SJSA1 (cell line): ENCODE data around the gene PCGF2. TPM values are rescaled to one million over a fixed set of nuclear protein-coding genes. Genes with fewer than 3 reads are reported as not detected.
"Not testable (repeated sequence)": the region's sequence is repeated elsewhere in the genome, so short reads cannot be mapped to it uniquely, and the experiment has no call there.

ENCODE experiments used
- DNase-seq, 2 experiments: peaks; one replicate each; pipeline ENCODE4 v3.0.0-alpha.2; 2015 to 2020; ENCODE audit warnings: low spot score in 2 of 2, low read depth in 1 of 2
- H3K27ac ChIP-seq: fragments of 250-450 bp; sonication (Bioruptor Pico); 2 replicates; pipeline ENCODE4 v1.5.1; 2020; ENCODE audit warnings: mild to moderate bottlenecking, moderate library complexity
- H3K27me3 ChIP-seq: fragments of 250-450 bp; sonication (Bioruptor Pico); replicated peaks from 2 replicates; pipeline ENCODE4 v1.5.1; 2020; ENCODE audit warnings: mild to moderate bottlenecking, moderate library complexity
- H3K36me3 ChIP-seq: fragments of 250-450 bp; sonication (Bioruptor Pico); 2 replicates; pipeline ENCODE4 v1.5.1; 2020; ENCODE audit warnings: mild to moderate bottlenecking
- H3K4me1 ChIP-seq: fragments of 250-450 bp; sonication (Bioruptor Pico); replicated peaks from 2 replicates; pipeline ENCODE4 v1.6.1; 2021; ENCODE audit warnings: mild to moderate bottlenecking
- H3K4me3 ChIP-seq: fragments of 250-450 bp; sonication (Bioruptor Pico); 2 replicates; pipeline ENCODE4 v1.5.1; 2020; ENCODE audit warnings: mild to moderate bottlenecking
- H3K9me3 ChIP-seq: fragments of 250-450 bp; sonication (Bioruptor Pico); replicated peaks from 2 replicates; pipeline ENCODE4 v1.5.1; 2020; ENCODE audit warnings: mild to moderate bottlenecking
- total RNA-seq: library from RNA; depleted of rRNA; stranded (reverse); fragments of >200 nt; shearing (Covaris generic); gene quantifications from 2 replicates; pipeline ENCODE4 v1.2.3, GENCODE V29; 2014; rRNA removed

Gene PCGF2
- 3.6 and 4.2 TPM in 2 replicates for total RNA-seq

DNA sequence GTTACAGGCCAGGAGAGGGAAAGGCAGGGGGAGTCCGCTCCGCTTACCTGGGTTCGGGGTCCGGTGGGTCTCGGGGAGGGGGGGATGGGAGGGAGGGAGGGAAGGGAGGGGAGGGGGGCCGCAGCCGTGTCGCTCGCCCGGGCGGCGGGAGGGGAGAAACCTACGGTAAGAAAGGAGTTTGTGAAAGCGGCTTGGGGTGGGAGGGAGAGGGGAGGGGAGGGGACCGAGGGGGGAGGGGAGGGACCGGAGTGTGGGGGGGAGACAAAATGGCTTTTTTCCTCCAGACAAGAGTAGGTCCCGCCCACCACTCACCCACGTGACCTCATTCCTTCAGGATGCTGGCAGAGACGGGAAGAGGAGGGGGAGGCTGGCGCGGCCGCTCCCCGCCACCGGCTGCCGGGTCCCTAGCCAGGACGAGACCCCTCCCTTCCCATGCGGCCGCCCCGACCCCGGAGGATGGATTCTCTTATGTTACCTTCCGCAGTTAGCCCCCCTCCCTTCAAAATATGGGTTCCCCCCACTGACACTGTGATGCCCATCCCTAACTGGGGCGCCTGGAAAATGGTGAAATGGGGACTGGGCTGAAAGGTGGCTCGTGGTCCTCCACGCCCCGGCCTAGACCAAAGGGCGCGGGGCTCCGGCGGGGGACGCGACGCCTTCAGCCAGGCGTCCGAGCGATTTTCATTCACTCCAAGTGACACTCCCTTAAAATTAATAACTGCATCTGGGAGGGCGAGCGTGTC is at the start of gene PCGF2:
TSS of gene PCGF2 (minus strand) at position 188 of the 743 bp plus-strand sequence. CDS start 7,934 bp downstream, outside the sequence.
- Histone ChIP-seq H3K4me3 (peak within 1 kb of the TSS; percentile 88), H3K9me3 (no peaks in the 10 kb centered on the region), H3K27ac (peak within 1 kb of the TSS; percentile 58), H3K27me3 (no peaks in the 10 kb centered on the region), H3K4me1 (peaks cover 34% of the 10 kb centered on the region), H3K36me3 (peaks cover 19% of the 10 kb centered on the region)
- peak; percentile 72 to 92 for DNase-seq

- Histone ChIP-seq H3K9me3 (no peaks in the 10 kb centered on the region), H3K27me3 (no peaks in the 10 kb centered on the region), H3K27ac (no peak overlapping the region), H3K4me1 (peaks cover 16% of the 10 kb centered on the region), H3K4me3 (peak overlapping the region; percentile 91), H3K36me3 (peaks cover 62% of the 10 kb centered on the region)
- no peak for DNase-seq
Measured at GRCh38 chr17:38797828-38798227, 49.7 kb upstream of the PCGF2 start.

DNA sequence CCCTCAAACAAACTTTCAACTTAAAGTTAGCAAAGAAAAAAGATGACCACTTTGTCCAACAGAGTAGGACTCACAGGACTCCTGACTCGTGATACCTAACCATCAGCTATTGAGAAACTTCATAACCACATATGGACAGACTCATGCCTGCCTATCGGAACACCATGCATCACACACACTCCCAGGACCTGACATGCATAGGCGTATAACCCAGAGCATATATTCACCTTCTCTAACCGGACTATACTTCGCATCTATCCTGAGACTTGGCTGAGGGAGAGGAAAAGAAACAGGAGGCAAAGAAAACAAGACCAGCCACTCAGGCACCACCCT is 49.0 kb upstream of the PCGF2 start:
- Histone ChIP-seq H3K4me3 (no peak overlapping the region), H3K27ac (no peak overlapping the region), H3K9me3 (no peaks in the 10 kb centered on the region), H3K4me1 (peaks cover 16% of the 10 kb centered on the region), H3K36me3 (peaks cover 62% of the 10 kb centered on the region), H3K27me3 (no peaks in the 10 kb centered on the region)
- DNase-seq = no peak

DNA sequence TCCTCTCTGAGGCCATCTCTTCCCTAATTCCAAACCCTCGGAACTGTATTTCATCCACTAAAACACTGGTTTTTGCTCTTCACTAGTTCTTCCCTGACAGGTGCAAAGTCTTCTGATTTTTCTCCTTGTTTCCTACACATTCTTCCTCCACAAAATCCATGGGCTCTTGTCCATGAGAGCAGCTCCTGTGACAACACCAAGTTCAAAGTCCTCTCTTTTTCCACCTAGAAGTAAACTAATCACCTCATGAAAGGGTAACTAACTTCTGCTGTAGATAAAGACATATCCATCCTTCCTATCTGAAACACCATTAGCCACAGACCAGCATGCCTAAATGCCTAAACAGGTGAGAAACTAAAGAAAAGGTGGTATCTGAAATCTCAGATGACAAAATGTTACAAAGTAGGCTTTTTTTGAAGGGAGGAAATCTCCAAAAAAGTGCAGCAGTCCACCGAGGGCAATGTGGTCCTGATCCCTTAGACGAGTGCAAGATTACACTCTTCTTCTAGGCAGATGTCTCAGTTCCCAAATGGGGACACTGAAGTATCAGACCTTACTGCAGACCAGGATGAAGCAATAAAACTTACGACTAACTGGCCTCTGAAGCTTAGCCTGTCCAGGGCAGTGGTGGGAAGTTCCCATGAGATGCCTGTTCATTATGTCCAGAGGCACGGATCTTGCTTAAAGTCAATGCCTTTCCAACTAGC is 48.5 kb upstream of the PCGF2 start:
- Histone ChIP-seq H3K9me3 (no peaks in the 10 kb centered on the region), H3K4me1 (peaks cover 16% of the 10 kb centered on the region), H3K36me3 (peaks cover 57% of the 10 kb centered on the region), H3K27ac (no peak overlapping the region), H3K27me3 (no peaks in the 10 kb centered on the region), H3K4me3 (no peak overlapping the region)
- no peak for DNase-seq

DNA sequence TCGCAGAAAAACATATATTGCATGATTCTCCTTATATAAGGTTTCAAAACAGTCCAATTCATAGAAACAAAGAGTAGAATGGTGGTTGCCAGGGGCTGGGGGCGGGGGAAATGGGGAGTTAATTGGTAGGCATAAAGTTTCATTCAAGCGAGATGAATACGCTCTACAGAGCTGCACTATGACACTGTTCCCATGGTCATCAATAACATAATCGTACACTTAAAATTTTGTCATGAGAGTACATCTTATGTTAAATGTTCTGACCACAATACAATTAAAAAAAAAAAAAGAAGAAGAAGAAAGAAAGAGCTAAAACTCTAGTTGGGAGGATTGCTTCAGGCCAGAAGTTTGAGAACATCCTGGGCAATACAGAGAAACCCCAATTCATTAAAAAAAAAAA is 46.1 kb upstream of the PCGF2 start:
- Histone ChIP-seq H3K9me3 (no peaks in the 10 kb centered on the region), H3K36me3 (peaks cover 47% of the 10 kb centered on the region), H3K4me1 (peaks cover 16% of the 10 kb centered on the region), H3K27me3 (no peaks in the 10 kb centered on the region), H3K27ac (no peak overlapping the region), H3K4me3 (no peak overlapping the region)
- DNase-seq = no peak

DNA sequence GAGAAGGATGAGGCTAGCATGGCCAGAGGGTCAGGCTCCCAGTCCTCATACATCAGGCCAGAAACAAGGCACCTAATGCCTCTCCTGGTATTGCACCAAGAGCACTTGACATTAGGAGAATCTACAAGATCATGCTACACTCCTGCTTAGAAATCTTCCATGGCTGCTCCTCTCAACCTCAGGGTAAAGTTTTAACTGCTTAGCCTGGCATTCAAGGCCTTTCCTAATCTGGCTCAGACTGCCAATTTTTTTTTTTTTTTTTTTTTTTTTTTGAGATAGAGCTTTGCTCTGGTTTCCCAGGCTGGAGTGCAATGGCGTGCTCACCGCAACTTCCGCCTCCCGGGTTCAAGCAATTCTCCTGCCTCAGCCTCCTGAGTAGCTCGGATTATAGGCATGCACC is 43.0 kb upstream of the PCGF2 start:
- Histone ChIP-seq H3K27me3 (no peaks in the 10 kb centered on the region), H3K9me3 (no peaks in the 10 kb centered on the region), H3K36me3 (peaks cover 28% of the 10 kb centered on the region), H3K4me3 (no peak overlapping the region), H3K27ac (no peak overlapping the region), H3K4me1 (no peaks in the 10 kb centered on the region)
- no peak for DNase-seq

DNA sequence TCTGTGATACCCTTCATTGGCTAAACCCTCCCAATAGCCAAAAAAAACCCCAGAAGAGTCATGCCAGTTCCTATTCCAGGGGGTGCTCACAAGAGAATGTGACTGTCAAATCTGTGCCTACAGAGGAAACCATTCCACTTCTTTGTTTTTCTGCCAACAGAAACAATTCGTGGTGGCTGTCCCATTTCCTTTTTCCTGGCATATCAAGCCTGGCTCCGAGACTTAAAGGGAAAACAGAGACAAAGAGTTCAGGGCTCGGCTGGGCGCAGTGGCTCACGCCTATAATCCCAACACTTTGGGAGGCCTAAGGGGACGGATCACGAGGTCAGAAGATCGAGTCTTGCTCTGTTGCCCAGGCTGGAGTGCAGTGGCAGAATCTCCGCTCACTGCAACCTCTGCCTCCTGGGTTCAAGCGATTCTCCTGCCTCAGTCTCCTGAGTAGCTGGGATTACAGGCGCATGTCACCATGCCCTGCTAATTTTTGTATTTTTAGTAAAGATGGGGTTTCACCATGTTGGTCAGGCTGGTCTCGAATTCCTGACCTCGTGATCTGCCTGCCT is 42.1 kb upstream of the PCGF2 start:
- not testable (repeated sequence) for H3K4me3 ChIP-seq, DNase-seq, H3K27me3 ChIP-seq, H3K4me1 ChIP-seq, H3K27ac ChIP-seq, H3K9me3 ChIP-seq
- peaks cover 29% of the 10 kb centered on the region for H3K36me3 ChIP-seq

GRCh38 chr17:38789185-38789584 is 41.0 kb upstream of the PCGF2 start:
- Histone ChIP-seq H3K27me3 (no peaks in the 10 kb centered on the region), H3K9me3 (no peaks in the 10 kb centered on the region), H3K4me3 (no peak overlapping the region), H3K27ac (no peak overlapping the region), H3K4me1 (no peaks in the 10 kb centered on the region), H3K36me3 (peaks cover 39% of the 10 kb centered on the region)
- DNase-seq = no peak

DNA sequence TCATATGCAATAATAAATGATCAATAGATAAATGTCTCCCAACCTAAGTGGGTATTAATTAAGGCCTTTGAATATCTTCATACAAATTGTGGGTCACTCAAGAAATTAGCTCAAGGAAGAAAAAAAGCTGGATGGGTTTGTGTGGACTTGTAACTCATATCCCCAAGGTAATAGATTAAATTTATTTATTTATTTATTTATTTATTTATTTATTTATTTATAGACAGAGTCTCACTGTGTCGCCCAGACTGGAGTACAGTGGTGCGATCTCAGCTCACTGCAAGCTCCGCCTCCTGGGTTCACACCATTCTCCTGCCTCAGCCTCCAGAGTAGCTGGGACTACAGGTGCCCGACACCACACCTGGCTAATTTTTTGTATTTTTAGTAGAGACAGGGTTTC is 39.9 kb upstream of the PCGF2 start:
- not testable (repeated sequence) for DNase-seq, H3K9me3 ChIP-seq, H3K27ac ChIP-seq, H3K27me3 ChIP-seq, H3K4me1 ChIP-seq, H3K4me3 ChIP-seq
- H3K36me3 ChIP-seq = peaks cover 47% of the 10 kb centered on the region

DNA sequence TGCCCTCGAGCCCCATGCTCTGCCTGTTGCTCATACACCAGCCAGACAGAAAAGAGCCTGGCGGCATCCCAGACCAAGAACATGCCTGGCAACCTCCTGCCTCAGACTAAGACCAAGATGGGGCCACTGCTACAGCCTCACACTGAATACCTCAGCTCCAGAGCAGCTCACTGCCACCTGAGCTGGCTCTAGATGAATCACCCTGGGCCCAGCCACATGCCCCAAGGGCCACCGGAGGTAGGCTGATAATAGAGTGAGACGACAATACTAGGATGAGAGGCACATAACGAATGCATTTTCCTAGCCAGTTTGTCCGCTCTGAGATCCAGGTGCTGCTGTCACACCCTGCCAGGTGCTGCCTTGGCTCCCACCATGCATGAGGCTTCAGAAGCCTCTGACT is 38.2 kb upstream of the PCGF2 start:
- H3K27ac ChIP-seq = no peak overlapping the region
- H3K9me3 ChIP-seq = no peaks in the 10 kb centered on the region
- no peaks in the 10 kb centered on the region for H3K27me3 ChIP-seq
- no peak overlapping the region for H3K4me3 ChIP-seq
- H3K4me1 ChIP-seq = no peaks in the 10 kb centered on the region
- DNase-seq = no peak
- H3K36me3 ChIP-seq = peaks cover 53% of the 10 kb centered on the region

DNA sequence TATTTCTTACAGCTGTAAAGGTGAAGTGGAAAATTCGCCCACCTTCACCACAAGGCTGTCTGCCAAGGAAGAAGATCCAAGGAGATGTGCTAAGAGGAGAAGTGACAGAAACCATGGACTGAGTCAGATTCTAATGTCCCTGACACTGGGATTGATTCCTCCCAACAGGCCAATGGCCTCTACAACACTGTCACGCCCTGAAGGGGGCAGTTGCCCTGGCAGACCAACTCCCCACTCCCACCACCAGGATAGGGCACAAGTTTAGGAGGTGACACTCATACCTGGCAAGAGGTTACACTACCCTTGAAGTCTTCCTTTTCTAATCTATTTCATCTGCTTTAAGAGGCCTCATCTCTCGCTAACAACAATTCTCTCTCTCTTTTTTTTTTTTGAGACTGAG is 35.1 kb upstream of the PCGF2 start:
- H3K9me3 ChIP-seq = no peaks in the 10 kb centered on the region
- H3K4me1 ChIP-seq = no peaks in the 10 kb centered on the region
- H3K36me3 ChIP-seq = peaks cover 84% of the 10 kb centered on the region
- H3K4me3 ChIP-seq = no peak overlapping the region
- H3K27me3 ChIP-seq = no peaks in the 10 kb centered on the region
- DNase-seq = no peak
- H3K27ac ChIP-seq = no peak overlapping the region

DNA sequence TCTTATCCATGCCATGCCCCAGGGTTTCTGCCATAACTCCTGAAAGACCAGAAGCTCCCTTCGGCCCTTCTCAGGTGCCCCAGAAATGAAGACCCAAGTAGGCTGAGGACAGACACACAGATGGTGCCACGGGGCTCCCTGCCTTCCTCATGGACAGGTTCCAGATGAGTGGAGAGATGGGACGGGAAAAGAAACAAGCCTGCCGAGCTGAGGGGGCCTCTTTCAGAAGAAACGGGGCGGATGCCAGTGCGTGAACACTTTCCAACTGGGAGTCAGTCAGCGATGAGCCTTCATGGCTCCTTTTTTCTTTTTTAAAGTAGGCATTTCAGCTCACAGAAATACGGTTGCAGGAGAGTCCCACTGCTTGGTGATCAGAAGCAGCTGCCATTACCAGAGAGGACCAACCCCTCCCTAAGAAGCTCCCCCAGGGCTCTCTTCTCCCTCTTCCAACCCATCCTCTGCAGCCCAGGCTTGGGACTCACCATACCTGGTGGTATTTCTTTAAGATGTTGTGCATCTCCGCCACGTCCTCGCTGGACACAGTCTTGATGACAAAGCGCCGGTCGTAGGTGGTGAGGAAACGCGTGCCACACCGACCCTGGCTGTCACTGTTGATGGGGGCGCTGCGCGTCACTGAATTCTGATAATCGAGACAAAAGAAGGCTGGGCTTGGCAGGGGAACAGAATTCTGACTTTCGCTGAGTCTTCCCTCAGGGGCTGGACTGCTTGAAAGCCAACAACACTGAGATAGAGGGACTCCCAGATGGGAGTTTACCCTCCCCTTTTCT is 32.0 kb upstream of the PCGF2 start:
- H3K4me1 ChIP-seq = no peaks in the 10 kb centered on the region
- no peak overlapping the region for H3K27ac ChIP-seq
- H3K9me3 ChIP-seq = no peaks in the 10 kb centered on the region
- no peak for DNase-seq
- H3K4me3 ChIP-seq = no peak overlapping the region
- H3K36me3 ChIP-seq = peaks cover 92% of the 10 kb centered on the region
- no peaks in the 10 kb centered on the region for H3K27me3 ChIP-seq

DNA sequence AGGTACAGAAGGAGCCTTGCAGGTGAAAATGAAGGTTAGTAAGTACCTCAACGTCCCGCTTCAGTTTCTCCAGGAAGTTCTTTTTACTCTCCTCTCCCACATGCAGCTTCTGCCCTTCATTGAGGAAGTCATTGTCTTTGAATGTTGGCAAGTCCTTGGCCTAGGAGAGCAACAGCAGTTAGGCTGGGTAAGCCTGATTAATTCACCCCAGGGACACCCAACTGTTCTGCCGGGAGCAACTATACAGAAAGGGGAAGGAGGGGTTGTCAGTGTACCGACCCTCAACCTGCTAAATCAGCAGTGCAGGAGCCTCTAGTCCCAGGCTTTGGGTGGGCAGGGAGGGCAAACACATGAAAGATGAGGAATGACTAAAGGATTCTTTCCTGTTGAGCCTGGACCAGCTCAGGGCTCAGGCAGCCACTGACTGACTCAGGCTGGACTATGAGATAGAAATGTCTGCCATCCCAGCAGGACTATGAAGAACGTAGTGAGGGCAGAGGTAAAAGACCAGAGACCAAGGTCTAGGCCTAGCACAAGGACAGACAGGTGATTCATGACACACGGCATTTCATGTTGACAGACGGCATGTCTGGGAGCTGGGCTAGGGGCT is 29.6 kb upstream of the PCGF2 start:
- no peak for DNase-seq
- no peaks in the 10 kb centered on the region for H3K9me3 ChIP-seq
- peaks cover 94% of the 10 kb centered on the region for H3K36me3 ChIP-seq
- no peaks in the 10 kb centered on the region for H3K4me1 ChIP-seq
- no peak overlapping the region for H3K27ac ChIP-seq
- no peaks in the 10 kb centered on the region for H3K27me3 ChIP-seq
- no peak overlapping the region for H3K4me3 ChIP-seq
